ENCODE measurements around the gene ADAMTS17.

DNA sequence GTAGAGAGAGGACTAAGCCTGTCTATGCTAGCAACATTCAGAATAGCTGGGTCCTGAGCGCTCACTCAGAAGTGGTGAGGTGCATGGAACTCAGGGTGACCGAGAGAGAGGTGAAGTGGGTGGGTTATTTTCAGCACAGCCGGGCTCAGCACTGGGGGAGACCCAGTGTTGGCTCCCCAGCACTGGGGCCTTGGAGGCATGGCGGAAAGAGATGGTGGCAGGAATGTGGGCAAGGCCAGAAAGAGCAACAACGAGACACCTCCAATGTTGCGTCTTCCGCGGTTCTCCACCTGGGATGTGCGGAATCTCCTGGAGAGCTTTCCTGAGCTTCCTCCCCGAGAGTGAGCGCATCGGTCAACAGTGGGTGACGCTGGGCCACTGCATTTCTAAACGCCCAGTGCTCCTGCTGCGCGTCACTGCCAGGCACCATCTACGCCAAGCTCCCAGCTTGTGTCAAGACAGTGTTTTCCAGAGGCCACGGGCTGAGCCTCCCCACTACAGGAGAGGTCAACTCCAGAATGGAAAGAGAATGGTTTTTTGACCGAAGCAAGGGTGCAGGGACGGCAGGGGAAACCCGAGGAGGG is 148.4 kb downstream of the ADAMTS17 start:
- TF ChIP-seq EZH2 (IDR thresholded peaks at IDR 0.05) (no peak), SRF (IDR thresholded peaks at IDR 0.05; ENCODE audit: low read depth) (no peak), EZH2phosphoT487 (IDR thresholded peaks at IDR 0.05; ENCODE audit: borderline replicate concordance) (no peak), ZNF274 (IDR thresholded peaks at IDR 0.05; ENCODE audit: low read depth, low read length) (no peak)
- TF ChIP-seq, protein P1, sequence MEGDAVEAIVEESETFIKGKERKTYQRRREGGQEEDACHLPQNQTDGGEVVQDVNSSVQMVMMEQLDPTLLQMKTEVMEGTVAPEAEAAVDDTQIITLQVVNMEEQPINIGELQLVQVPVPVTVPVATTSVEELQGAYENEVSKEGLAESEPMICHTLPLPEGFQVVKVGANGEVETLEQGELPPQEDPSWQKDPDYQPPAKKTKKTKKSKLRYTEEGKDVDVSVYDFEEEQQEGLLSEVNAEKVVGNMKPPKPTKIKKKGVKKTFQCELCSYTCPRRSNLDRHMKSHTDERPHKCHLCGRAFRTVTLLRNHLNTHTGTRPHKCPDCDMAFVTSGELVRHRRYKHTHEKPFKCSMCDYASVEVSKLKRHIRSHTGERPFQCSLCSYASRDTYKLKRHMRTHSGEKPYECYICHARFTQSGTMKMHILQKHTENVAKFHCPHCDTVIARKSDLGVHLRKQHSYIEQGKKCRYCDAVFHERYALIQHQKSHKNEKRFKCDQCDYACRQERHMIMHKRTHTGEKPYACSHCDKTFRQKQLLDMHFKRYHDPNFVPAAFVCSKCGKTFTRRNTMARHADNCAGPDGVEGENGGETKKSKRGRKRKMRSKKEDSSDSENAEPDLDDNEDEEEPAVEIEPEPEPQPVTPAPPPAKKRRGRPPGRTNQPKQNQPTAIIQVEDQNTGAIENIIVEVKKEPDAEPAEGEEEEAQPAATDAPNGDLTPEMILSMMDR (IDR thresholded peaks at IDR 0.05 in 2 of 3, conservative IDR thresholded peaks at IDR 0.05 in 1 of 3; ENCODE audit: borderline replicate concordance in 1 of 3, insufficient read depth in 1 of 3, low read depth in 2 of 3, low read length in 2 of 3) = no peak

Measured in HCT116 (cell line).